GM21423 (cell line): ENCODE data around the gene CIP2A.
"Not testable (repeated sequence)": the region's sequence is repeated elsewhere in the genome, so short reads cannot be mapped to it uniquely, and the experiment has no call there.

Experiments used
- ATAC-seq: cut with Tn5 transposase; IDR thresholded peaks from one replicate; pipeline ENCODE4 v1.9.1; 2021; ENCODE audit warnings: mild to moderate bottlenecking, moderate library complexity; ENCODE audit not compliant: unreplicated experiment

The CIP2A gene

DNA sequence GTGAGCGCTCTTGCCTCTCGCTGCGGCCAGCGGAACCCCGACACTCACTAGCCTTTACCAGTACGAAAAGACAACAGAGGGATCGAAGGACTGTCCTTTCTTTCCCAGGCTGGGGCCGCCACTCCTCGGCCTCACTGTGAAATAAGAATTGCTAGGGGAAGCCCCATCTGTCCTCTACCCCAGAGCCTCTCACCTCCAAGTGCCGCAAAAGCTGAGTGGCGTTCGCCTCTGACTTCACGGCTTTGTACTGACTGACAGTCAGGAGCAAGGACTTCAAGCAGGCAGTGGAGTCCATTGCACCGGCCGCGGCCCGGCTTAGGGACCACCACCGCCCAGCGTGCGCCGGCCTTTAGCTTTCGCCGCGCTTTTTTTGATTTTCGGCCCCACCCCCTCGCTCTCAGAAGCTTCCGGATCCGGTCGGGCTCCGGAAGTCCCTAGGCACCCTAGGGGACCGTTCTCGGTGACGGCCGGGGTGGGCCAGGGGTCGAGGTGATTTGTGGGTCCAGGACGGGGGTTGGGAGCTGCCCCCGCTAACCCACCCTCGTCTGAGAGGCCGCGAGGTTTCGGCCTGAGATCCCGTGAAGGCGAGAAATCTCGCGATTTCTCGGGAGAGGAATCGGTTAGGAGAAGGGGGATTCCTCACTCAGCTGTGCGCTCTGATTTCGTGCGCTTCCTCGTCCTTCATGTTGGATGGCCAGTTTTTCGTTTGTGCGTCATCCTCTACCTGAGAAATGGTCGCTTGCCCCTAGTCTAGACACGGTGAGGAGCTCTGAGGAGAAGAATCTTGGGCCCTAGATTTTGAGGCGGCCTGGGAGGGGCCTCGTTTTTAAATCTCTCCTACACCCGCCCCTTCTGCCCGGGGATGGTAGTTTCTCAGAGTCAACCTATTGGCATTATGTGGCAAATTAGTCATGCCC, at the start of gene CIP2A, which contains the start of gene DZIP3:
Gene CIP2A, minus strand, starts transcription at position 358 of the 917 bp plus-strand sequence. Its CDS starts 63 bp downstream, at position 295.
Gene DZIP3, plus strand, starts transcription at position 642 of the 917 bp plus-strand sequence. CDS start 15,685 bp downstream, outside the sequence.
- peak; percentile 91 for ATAC-seq

DNA sequence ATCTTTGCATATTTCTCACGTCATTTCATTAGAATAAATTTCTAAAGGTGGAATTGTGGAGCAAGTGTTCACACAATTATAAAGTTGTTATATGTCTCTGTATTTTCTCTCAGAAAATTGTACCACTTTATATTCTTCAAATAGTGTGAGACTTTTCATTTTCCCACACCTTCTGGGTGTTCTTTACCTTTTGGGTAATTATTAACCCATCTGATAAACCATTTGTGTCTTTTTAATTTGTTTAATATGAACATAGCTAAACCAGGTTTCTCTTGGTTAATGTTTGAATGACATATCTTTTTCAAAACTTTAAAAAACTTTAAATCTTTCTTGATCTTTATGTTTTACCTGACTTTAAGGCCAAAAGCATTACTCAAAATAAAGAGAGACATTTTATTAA, 40.7 kb upstream of the CIP2A start:
- no peak for ATAC-seq

DNA sequence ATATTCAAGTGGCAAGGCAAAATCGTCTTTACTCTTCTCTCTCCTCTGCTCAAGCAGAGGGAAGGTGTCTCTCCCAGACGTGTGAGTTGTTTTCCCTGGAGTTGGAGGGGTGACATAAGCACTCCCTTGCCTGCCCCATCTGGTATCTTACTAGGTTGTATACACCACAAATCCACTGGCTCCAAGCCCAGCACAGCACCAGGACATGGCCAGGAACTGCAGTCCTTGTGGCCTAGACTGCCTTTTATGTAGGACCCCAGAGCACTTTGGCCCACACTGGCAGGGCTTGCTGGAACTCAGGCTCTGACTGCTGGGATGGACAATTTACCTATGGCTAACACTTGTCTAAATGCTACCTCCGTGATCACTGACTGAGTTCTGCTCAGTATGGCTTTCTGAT, 34.3 kb upstream of the CIP2A start:
- no peak for ATAC-seq

DNA sequence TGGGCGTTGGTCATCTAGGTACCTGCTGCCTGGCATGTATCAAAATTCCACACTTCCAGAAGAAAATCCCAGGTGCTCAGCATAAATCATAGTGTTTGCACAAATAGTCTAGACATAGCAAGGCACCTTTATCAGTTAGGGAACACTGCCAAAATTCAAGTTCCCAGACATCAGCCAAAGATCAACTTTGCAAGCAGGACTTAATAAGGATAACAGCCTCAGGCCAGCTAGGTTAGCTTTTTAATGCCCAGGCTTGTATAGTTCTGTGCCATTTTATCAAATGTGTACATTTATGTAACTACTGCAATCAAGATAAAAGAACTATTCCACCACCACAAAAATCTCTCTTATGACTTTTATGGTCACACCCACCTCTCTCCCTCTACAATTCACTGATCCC, 31.0 kb upstream of the CIP2A start:
- ATAC-seq = no peak

DNA sequence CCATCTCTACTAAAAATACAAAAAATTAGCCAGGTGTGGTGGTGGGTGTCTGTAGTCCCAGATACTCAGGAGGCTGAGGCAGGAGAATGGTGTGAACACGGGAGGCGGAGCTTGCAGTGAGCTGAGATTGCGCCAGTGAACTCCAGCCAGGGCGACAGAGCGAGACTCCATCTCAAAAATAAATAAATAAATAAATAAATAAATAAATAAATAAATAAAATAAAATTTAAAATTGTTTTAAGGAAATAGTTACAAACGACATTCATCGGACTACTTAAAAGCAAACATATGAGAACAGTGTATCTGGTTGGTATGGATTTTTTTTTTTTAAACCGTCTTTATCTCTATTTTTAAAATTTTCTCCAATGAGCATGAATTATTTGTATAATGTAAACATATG, 26.9 kb upstream of the CIP2A start:
- not testable (repeated sequence) for ATAC-seq

DNA sequence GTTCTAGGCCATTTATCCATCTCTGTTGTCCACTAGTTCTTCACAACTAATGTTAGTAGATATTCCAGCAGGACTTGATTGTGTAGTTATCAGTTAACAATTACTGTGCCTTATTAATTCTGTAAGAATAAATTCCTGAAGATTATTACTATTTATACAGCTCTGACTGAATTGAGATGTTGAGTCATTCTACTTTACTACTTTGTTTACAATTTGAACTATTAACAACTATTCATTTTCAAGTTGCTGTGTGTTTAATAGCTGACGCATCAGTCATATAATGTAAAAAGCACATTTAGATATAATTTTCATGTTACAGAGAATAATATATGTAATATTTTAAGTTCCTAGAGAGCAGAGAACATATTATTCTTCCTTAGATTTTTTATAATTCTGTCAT, 21.4 kb upstream of the CIP2A start:
- no peak for ATAC-seq

DNA sequence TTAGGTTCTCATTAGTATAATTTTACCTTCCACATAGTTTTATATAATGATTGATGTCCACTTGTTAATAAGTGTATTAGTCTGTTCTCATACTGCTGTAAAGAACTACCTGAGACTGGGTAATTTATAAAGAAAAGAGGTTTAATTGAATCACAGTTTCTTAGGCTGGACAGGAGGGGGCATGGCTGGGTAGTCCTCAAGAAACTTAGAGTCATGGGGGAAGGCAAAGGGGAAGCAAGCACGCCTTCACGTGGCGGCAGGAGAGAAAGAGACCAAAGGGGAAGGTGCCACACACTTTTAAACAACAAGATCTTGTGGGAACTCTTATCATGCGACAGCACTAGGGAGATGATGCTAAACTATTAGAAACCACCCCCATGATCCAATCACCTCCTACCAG, 19.5 kb upstream of the CIP2A start:
- ATAC-seq = no peak

DNA sequence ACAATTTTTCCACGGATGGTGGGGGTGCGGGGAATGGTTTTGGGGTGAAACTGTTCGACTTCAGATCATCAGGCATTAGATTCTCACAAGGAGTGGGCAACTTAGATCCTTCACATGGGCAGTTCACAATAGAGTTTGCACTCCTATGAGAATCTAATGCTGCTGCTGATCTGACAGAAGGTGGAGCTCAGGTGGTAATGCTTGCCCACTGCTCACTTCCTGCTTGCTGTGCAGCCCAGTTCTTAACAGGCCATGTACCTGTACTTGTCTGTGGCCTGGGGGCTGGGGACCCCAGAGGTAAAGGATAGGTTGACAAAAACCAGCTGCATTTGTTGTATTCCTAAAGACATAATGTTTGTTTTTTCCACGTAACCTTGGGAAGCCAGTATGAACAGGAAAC, 16.3 kb upstream of the CIP2A start:
- ATAC-seq = no peak

DNA sequence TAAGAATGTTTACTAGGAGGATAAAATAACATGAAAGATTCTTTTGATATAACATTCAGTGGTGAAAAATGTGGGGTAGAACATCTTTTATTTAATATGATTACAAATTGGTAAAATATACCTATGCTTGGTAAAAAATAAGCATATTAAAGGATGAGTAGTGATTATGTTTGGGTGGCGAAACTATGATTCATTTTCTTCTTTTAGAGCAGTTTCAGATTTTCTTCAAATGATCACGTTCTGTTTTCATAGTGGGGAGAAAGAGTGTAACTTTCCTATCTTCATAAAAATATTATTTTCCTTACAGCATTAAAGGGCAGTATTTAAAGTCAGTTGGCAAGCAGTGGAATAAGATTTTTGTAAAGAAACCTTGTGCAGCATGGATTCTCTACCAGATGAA, 15.8 kb upstream of the CIP2A start:
- ATAC-seq = no peak

DNA sequence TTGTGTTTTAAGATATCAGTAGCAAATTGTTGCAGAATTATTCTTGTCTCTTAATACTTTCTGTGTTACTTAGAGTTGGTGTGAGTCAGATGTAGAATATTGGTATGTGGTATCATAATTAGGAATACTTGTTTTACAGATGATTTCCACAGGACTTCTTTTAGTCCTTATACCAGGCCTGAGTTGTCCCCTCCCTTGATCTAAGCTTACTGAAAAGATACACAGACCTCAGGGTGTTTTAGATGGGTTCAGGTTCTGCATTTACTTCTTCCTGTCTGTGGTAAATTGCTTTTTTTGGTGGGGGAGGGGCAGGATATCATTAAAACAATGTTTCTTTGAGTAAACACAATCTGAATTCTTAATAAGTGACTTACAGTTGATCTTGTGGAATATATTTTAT, 14.5 kb upstream of the CIP2A start:
- no peak for ATAC-seq

DNA sequence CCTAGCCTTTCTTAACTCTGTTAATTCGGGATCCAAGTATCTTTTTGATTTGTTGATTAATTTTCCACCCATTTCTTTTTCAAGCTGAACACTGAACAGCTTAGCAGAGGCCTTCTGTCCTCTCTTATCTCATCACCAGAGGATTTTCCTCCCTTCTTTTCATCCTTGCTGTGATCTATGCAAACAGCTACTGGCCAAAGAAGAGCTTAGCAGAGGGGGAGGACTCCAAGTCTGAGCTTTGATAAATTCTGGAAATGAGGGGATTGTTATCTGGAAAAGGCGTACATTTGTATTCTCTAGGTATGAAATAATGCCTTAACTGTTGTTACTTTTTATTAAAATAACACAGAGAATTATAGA, 13.7 kb upstream of the CIP2A start:
- ATAC-seq = peak; percentile 5

DNA sequence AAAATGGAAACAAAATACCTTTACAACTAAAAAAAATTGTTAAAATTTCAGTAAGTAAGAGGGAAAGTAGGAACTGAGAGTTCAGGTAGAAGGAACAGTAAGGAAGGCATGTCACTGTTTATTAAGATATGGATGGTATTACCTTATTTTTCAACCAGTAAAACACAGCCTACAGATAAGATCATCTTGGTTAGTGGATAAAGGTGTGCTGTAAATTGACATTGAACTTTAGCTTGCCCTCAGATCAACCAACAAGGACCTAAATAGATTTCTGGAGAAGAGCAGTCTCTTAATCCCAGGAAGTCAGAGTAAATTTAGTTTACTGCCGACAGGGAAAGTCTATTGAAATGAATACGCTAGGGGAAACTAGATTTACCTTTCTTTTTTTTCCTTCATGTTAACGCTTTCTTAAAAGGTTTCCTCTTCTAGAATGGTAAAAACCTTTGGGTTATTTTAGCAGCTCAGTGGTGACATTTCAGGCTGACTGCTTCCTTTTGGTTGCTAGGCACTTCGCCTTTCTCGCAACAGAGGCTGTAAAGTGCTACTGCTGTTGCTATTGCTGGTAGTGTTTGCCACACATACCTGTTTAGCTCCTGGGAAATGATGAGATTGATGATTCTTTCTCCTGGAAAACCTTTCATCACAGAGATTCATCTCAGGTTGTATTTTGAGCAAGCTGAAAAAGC, 13.2 kb upstream of the CIP2A start:
- peak; percentile 89 for ATAC-seq

DNA sequence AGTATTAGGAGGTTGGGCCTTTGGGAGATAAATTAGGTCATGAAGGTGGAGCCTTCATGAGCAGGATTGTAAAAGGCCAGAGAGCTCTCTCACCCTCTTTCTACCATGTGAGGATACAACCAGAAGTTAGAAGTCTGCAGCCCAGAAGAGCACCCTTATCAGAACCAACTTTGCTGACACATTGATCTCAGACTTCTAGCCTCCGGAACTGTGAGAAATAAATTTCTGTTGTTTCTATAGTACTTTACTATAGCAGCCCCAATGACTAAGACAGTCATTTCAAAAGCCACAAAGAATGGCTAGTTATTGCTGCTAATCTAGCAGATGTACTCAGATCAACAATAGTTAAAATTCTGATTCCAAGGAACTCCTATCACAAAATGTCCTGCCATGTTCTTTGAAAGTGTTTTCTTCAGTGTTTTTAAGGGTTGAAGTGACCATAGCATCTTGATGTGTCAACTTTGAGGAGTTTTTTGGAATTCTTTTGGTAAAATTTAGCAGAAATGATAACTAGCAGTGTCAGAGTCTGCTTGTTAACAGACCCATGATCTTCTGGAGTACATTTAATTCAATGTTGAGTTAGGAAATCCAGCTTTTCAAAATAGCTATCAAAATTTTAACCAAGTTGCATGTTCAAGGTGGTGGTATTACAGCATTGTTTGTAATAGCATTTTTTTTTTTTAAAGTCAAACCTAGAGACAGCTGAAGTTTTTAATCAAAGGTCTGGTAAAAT, 10.6 kb upstream of the CIP2A start:
- no peak for ATAC-seq

DNA sequence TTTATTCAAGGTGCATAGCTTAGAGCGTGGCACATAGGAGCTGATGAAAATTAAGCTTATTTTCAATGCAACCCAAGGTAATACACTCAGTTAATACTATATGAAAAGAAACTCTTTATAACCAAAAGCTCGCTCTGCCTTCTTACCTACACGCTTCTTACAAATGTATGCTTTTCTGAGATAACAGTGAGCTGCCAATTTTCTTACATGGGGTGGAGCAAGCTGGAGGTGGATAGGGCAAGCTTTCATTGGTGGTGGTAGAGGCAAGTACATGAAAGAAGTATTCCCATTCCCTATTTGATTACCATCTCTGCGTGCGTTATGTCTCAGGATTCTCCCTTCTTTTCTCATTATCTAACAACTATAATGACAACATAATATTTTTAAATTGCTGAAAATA, 9.1 kb upstream of the CIP2A start:
- no peak for ATAC-seq

DNA sequence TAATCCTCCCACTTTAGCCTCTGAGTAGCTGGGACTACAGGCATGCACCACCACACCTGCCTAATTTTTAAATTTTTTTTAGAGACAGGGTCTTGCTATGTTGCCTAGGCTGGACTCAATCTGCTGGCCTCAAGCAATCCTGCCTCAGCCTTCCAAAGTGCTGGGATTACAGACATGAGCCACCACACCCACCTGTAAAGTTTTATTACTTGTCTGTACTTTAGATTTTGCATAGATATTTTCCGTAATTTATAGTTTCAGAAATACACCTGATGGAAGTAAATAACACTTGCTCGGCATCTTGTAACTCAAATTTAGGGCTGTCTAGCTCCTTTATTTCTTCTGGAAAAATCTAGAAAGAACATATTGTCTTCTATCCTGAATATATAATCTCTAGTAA, 6.1 kb upstream of the CIP2A start:
- no peak for ATAC-seq

DNA sequence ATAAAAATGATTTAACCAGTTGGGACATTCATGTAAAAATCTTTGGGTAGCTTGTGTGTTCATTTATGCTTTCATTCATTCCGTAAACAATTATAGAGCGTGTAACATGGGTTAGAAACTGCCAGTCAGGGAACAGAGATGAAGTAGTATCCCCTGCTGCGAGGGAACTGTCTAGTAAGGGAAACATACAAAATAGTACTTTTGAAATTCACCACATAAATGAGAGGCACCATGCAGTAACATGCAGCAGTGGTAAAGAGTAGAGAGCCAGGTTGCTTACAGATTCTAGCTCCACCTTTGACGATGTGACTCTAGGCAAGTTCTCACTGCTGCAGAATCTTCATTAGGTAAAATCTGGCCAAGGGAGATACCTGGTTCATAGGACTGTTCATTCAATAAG, 1.2 kb upstream of the CIP2A start:
- no peak for ATAC-seq

DNA sequence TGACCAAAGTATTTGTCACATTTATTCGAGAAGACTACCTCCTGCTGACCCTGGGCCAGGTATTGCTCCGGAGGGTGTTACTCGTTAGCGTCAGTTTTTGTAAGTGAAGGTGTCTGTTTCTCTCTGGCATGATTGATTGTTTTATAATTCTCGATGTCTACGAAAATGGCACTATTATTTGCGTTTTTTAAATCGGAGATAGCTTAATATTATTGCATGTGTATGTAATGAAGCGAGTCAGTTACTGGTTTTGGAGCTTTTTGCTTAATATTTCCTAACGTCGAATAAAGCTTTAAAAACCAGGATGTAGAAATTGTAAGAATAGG, 723 bp upstream of the CIP2A start:
- no peak for ATAC-seq

DNA sequence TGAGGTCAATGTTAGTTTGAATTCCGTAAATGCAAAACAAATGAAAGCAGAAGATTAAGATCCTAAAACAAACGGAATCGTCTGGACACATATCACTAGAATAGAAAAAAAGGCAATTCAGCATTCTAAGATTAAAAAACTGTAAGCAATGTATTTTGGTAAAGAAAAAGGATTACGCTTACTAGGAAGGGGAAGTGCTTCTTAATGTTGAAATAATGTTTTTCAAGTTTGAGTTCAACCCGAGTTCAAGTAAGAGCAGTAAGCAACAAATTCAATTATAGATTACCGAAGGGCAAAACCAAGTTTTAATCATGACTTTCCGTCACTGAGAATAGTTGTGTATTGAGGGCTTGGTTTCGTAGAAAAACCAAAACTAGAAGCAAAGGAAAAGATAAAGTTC, 637 bp downstream of the CIP2A start:
- no peak for ATAC-seq

DNA sequence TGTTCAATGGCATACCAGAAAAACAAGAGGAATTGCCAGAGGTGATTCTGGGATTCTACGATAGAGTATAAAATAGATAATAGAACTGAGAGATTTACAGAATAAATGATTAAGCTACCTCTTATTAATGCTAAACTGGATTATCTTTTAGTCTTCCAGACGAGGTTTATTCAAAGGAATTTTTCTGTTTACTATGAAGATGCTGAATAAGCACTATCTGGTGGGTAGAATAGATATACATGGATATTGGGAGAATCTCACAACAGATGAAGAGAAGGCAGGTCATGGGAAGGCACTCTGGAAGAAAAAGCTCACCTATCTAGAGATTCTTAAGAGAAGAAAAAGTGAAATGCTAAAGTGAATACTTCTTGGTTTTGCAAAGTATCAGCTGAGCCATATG, 11.2 kb downstream of the CIP2A start:
- ATAC-seq = no peak

DNA sequence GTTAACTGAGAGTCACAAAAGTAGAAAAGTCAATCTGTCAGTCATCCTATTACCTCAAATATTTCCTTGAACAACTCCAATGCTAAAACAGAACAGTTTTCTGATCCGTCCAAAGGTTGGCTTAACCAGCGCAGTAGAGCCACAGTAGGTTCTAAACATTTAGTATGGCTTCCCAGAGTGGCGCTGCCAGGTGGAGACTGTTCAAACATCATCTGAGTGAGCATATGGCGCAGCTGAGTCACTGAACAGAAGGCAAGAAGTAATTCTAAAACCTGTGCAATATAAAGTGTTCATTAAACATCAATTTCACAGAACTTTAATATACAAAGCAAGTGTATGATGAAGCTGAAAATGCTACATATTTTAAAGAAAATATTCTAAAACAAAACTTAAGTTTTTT, 19.9 kb downstream of the CIP2A start:
- ATAC-seq = no peak

DNA sequence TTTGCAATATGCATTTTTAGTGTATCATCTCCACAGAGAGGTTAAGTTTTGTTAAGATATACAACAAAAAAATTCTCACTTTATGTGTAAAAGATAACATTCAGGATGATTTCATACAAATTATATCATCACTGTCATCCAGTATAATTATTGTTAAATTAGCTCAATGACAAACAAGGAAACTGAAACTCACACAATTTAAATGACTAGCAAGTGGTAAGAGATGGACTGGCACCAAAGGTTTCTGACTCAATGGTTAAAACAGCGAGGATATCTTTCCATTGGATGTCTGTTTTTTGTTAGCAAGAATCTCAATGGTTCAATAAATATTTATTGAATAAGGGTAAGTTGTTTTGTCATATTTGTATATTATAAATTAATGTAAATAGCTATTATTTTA, 22.6 kb downstream of the CIP2A start:
- ATAC-seq = no peak

DNA sequence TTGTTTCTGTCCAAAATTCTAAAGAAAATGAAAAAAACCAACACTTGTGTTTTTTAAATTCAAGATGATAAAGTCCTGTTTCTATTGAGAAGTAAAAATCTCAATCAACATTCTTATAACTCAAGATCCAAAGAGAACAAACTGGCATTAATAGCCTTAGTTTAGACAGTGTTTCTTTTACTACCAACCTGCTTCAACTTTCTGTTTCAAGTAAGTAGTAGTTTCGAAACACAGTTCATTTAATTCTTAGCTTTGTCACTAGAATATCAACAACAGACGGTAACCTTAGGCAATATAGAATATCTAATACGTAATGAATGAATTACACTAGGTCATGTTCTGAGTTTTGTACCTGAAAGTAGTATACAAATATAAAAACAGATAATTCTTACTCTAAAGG, 23.7 kb downstream of the CIP2A start:
- ATAC-seq = no peak
